ENCODE measurements around the gene PRPF19. TPM values are rescaled to one million over a fixed set of nuclear protein-coding genes. Genes with fewer than 3 reads are reported as not detected.
A peak's percentile ranks its signal among the peaks of the same experiment; 100 is the strongest.

The PRPF19 gene
- total and polyA plus RNA-seq, 2 of the 13 experiments (the other 11 are each of a cell fraction or from before 2014, with no cell fraction given): 27.4 to 91.1 TPM

DNA sequence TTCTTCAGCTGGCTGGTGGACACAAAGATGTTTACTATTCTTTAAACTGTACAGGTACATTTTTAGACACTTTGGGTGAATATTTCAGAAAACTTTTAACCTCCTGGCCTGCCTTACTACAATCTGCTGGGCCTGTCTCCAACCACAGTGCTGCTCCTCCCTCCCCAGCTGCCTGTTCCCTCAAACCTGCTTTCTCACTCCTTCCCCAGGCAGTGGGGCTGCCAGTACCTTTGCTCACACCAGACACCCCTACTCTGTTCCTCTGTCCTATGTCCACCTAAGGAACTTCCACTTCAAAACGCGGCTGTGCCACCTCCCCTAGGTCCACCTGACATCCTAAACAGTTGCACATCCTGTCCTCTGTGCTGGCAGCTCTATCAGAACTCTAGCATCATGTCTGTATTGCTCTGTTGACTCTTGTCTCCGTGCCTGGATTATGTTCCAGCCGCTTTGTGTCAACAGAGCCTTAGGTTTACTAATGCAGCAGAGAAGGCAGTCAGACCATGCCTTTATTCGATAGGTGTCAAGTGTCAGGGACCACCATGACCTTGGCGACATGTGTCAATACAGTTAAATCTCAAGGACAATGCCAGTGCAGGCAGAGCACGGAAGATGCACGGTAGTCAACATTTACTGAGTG is 25.6 kb downstream of the PRPF19 start (continued):
- TF ChIP-seq IKZF5 (CRISPR knock-in tag; IDR thresholded peaks at IDR 0.05): peak; percentile 98
- TF ChIP-seq ZFP37 (CRISPR knock-in tag; IDR thresholded peaks at IDR 0.05; ENCODE audit: borderline replicate concordance): peak; percentile 93; the same call in 1 of the 2 replicates
- TF ChIP-seq SNAI1 (CRISPR knock-in tag; IDR thresholded peaks at IDR 0.05; ENCODE audit: borderline replicate concordance): no peak
- peak; percentile 95 for TF ChIP-seq SMYD3 (CRISPR knock-in tag; IDR thresholded peaks at IDR 0.05)
- TF ChIP-seq HINFP (CRISPR knock-in tag; IDR thresholded peaks at IDR 0.05; ENCODE audit: low read depth): peak; percentile 70
- TF ChIP-seq RARA (CRISPR knock-in tag; IDR thresholded peaks at IDR 0.05): peak; percentile 97
- no peak for TF ChIP-seq NFRKB (IDR thresholded peaks at IDR 0.05)
- TF ChIP-seq ZNF557 (CRISPR knock-in tag; IDR thresholded peaks at IDR 0.05): no peak
- TF ChIP-seq ZNF713 (CRISPR knock-in tag; IDR thresholded peaks at IDR 0.05): 0 out of 2 replicates have a peak, but pooled peaks have one; percentile 29
- peak; percentile 45; the same call in 1 of the 2 replicates for TF ChIP-seq AKAP8 (CRISPR knock-in tag; IDR thresholded peaks at IDR 0.05)
- TF ChIP-seq CC2D1A (CRISPR knock-in tag; IDR thresholded peaks at IDR 0.05): no peak
- TF ChIP-seq RFXAP (CRISPR knock-in tag; IDR thresholded peaks at IDR 0.05; ENCODE audit: borderline replicate concordance): peak; percentile 90; the same call in 1 of the 2 replicates
- peak; percentile 84 for TF ChIP-seq CREM (IDR thresholded peaks at IDR 0.05)
- no peak for TF ChIP-seq CREM (CRISPR knock-in tag; IDR thresholded peaks at IDR 0.05)
- TF ChIP-seq FOSL1 (CRISPR knock-in tag; IDR thresholded peaks at IDR 0.05; ENCODE audit: borderline replicate concordance): 0 out of 2 replicates have a peak, but pooled peaks have one; percentile 37
- TF ChIP-seq TOPORS (CRISPR knock-in tag; IDR thresholded peaks at IDR 0.05): no peak; the same call in 1 of the 2 replicates
- no peak; the same call in 1 of the 2 replicates for TF ChIP-seq ZNF431 (CRISPR knock-in tag; IDR thresholded peaks at IDR 0.05; ENCODE audit: borderline replicate concordance, low read depth)
- peak; percentile 76; the same call in 1 of the 2 replicates for TF ChIP-seq GATAD1 (CRISPR knock-in tag; IDR thresholded peaks at IDR 0.05)
- TF ChIP-seq ZNF674 (CRISPR knock-in tag; IDR thresholded peaks at IDR 0.05; ENCODE audit: low read depth): no peak
- no peak for TF ChIP-seq ZNF484 (CRISPR knock-in tag; IDR thresholded peaks at IDR 0.05; ENCODE audit: borderline replicate concordance, low read depth)
- no peak for TF ChIP-seq ZNF891 (CRISPR knock-in tag; IDR thresholded peaks at IDR 0.05)
- peak; percentile 98 for TF ChIP-seq NR2F6 (IDR thresholded peaks at IDR 0.05)
- peak; percentile 98 for TF ChIP-seq NR2F6 (CRISPR knock-in tag; IDR thresholded peaks at IDR 0.05)
- TF ChIP-seq HNRNPL (IDR thresholded peaks at IDR 0.05; ENCODE audit: low read depth, low read length): no peak
- no peak for TF ChIP-seq ZBTB44 (CRISPR knock-in tag; IDR thresholded peaks at IDR 0.05)
- TF ChIP-seq KDM5A (IDR thresholded peaks at IDR 0.05; ENCODE audit: borderline replicate concordance, low read length): no peak
- TF ChIP-seq SP1 (IDR thresholded peaks at IDR 0.05): no peak
- no peak; the same call in 1 of the 2 replicates for TF ChIP-seq SP1 (CRISPR knock-in tag; IDR thresholded peaks at IDR 0.05)

Measured in HepG2 (cell line).